Epithelial cell of proximal tubule (primary cell): ENCODE data around the gene C5orf46. TPM values are rescaled to one million over a fixed set of nuclear protein-coding genes. Genes with fewer than 3 reads are reported as not detected.

Source experiments
- DNase-seq: peaks from one replicate; pipeline ENCODE4 v3.0.0-alpha.2; 2011; ENCODE audit warnings: low read depth
- H3K4me3 ChIP-seq: 2 replicates; pipeline ENCODE4 v1.5.1; 2011; ENCODE audit warnings: low read depth, mild to moderate bottlenecking, low read length
- total RNA-seq: library from RNA; depleted of rRNA; stranded (reverse); fragments of >200 nt; gene quantifications from 2 replicates; pipeline ENCODE4 v1.2.3, GENCODE V29; 2015
- TF ChIP-seq, protein P1 (sequence below): conservative IDR thresholded peaks from 2 replicates; pipeline ENCODE4 v1.5.1; 2012; ENCODE audit warnings: low read depth, mild to moderate bottlenecking, low read length

The C5orf46 gene
- total RNA-seq, 1 donor from 2014 or later, result not detected

DNA sequence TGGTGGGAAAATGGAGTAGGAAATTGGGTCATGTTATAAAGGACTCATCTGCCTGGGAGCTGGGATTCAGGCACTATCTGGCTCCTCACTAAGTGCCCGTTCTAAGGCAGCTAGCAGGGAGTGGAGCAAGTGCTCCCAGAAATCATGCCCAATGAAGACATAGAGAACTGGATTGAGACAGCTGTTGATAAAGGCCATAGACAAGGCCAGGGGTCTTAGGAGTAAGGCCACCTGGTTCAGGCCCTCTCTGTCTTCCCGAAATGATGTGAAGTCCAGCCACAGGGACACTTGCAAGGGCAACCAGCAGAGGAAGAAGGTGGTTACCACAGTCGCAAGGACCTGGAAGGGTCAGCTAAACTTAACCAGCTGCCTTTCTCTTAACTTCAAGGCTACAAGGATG, 54.8 kb downstream of the C5orf46 start:
- DNase-seq, result no peak
- TF ChIP-seq, protein P1, sequence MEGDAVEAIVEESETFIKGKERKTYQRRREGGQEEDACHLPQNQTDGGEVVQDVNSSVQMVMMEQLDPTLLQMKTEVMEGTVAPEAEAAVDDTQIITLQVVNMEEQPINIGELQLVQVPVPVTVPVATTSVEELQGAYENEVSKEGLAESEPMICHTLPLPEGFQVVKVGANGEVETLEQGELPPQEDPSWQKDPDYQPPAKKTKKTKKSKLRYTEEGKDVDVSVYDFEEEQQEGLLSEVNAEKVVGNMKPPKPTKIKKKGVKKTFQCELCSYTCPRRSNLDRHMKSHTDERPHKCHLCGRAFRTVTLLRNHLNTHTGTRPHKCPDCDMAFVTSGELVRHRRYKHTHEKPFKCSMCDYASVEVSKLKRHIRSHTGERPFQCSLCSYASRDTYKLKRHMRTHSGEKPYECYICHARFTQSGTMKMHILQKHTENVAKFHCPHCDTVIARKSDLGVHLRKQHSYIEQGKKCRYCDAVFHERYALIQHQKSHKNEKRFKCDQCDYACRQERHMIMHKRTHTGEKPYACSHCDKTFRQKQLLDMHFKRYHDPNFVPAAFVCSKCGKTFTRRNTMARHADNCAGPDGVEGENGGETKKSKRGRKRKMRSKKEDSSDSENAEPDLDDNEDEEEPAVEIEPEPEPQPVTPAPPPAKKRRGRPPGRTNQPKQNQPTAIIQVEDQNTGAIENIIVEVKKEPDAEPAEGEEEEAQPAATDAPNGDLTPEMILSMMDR, result no peak
- no peak overlapping the region for H3K4me3 ChIP-seq

DNA sequence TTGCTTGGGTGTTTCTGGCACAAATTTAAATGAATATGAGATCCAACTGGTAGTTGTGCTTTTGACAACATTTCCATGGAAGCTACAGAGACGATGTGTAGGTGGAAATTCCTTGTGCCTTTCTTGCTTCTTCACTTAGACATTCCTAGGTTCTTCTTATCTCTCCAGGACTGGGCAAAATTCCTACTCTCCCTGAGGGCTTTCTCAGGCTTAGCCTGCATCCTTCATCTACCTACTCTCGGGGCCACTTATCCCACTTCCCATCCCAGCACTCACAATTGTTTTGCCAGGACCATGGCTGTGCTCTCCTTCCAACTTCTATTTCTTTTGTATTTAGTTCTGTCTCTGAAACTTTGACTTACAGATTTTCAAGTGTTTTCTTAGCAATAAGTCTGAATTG, 57.1 kb downstream of the C5orf46 start:
- TF ChIP-seq, protein P1, result no peak
- no peak overlapping the region for H3K4me3 ChIP-seq
- no peak for DNase-seq

DNA sequence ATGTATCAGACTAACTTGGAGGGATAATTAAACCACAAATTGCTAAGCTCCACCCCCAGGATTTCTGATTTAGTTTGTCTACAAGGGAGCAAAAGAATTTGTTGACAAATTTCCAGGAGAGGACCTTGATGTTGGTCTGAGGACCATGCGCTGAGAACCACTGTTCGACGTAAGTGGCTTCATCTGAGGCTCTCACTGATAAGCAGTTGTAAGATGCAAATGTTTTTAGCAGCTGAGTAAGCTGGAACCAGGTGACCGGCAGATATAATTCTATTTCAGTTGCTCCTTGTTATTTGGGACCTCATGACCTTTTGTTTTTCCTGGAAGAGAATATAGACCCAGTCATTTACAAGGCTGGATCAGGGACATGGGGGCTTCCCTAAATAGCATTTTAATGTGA, 60.7 kb downstream of the C5orf46 start:
- TF ChIP-seq, protein P1, result no peak
- DNase-seq, result no peak
- no peak overlapping the region for H3K4me3 ChIP-seq

DNA sequence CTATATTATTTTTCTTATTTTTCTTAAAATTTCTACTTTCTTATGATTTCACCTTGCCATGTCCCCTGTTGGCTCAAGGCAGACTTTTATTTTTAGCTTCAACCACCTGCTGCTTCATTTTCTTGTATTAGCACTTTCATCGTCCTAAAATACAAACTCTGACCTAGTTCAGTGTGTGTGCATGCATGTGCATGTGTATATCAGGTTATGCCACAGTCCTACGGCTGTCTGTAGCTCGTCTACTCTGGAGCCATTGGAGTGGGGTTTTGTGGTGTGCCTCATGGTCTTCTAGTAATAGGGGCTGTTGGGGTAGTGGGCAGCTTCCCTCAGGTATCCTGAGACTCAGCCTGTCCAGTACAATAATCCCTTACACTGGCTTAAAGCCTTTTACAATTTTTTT, 61.5 kb downstream of the C5orf46 start:
- DNase-seq, result no peak
- TF ChIP-seq, protein P1, result no peak
- no peak overlapping the region for H3K4me3 ChIP-seq

DNA sequence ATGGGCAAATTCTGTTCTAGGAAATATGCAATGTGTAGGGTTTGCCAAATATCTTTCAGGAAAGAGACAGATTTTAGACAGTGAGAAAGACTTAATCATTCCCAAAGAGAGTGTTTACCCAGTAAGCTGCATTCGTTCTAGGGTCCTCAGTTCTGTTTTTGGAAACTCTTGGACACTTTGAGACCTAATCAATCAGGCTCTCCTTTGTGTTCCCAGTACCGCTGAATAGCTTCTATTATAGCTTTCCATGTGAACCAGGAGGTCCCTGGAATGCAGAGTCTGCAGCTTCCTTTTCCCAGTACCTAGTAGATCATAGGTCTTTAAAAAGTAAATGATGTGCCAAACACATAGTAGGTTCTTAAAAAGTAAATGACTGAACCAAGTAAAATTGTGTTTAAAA, 63.5 kb downstream of the C5orf46 start:
- no peak for DNase-seq
- TF ChIP-seq, protein P1, result no peak
- no peak overlapping the region for H3K4me3 ChIP-seq

Other genes with a start within 250 kb of the C5orf46 start
- gene JAKMIP2, start 123.8 kb downstream of the C5orf46 start, total RNA-seq, result 0.14 and 0.17 TPM in 2 replicates
- gene SPINK1, start 74.9 kb downstream of the C5orf46 start, total RNA-seq, result 0.29 and 3.8 TPM in 2 replicates
- not detected in 2 replicates for gene SCGB3A2, start 27.8 kb downstream of the C5orf46 start, total RNA-seq
- not detected in 2 replicates for gene SPINK5, start 157.4 kb upstream of the C5orf46 start, total RNA-seq